Hepatocyte (in vitro differentiated cells): ENCODE data around the gene CDH4.

Source experiments
- CTCF ChIP-seq: fragments of 200-600 bp; sonication (generic); IDR thresholded peaks from 2 replicates; pipeline ENCODE4 v1.5.1; 2016; ENCODE audit warnings: antibody characterized with exemption, mild to moderate bottlenecking; ENCODE audit not compliant: poor library complexity
- EZH2 ChIP-seq: fragments of 200-600 bp; sonication (generic); IDR thresholded peaks from 2 replicates; pipeline ENCODE4 v1.6.1; 2016; ENCODE audit warnings: antibody characterized with exemption, mild to moderate bottlenecking, borderline replicate concordance
- EZH2phosphoT487 ChIP-seq: fragments of 200-600 bp; sonication (generic); IDR thresholded peaks from one replicate; pipeline ENCODE4 v1.6.1; 2018; ENCODE audit warnings: antibody characterized with exemption, mild to moderate bottlenecking, low read depth, moderate library complexity; ENCODE audit not compliant: unreplicated experiment, severe bottlenecking

GRCh38 chr20:61813791-61814190 lies 561.7 kb downstream of the CDH4 start:
- TF ChIP-seq CTCF (no peak), EZH2 (no peak), EZH2phosphoT487 (no peak)
